B cell (primary cell): ENCODE data around the gene ZBTB4. TPM values are rescaled to one million over a fixed set of nuclear protein-coding genes. Genes with fewer than 3 reads are reported as not detected.

Source experiments
- ATAC-seq: fragments of 200-7000 bp; cut with Tn5 transposase; one replicate; pipeline ENCODE4 v1.10.0; 2021; ENCODE audit warnings: low read depth, mild to moderate bottlenecking, moderate number of reproducible peaks, moderate library complexity
- CTCF ChIA-PET: fragments of 350-600 bp; sonication (Branson Sonifier 250); formaldehyde crosslinking; loops from one replicate; lab custom pipeline; 2021; ENCODE audit warnings: antibody characterized with exemption, inconsistent platforms; lab: Charles Lee
- POLR2A ChIA-PET: fragments of 350-600 bp; sonication (Branson Sonifier 250); formaldehyde crosslinking; loops from one replicate; lab custom pipeline; 2021; ENCODE audit warnings: antibody characterized with exemption; lab: Charles Lee
- DNase-seq: peaks from one replicate; pipeline ENCODE4 v3.0.0; 2013
- H2AFZ ChIP-seq: 2 replicates; pipeline ENCODE4 v1.6.1; 2012; ENCODE audit warnings: mild to moderate bottlenecking, low read depth, low read length; ENCODE audit not compliant: insufficient read depth, poor library complexity, severe bottlenecking
- H3K27ac ChIP-seq, 2 donors: 1 replicate in 1 of 2; 2 replicates in 1 of 2; pipeline ENCODE4 v1.5.1; 2012 to 2013; ENCODE audit warnings: low read length in 2 of 2, mild to moderate bottlenecking in 2 of 2, moderate library complexity in 1 of 2
- H3K27me3 ChIP-seq, 4 experiments: fragments of 200-600 bp in 1 of 4; sonication (generic) in 1 of 4; replicated peaks in 1 of 4; 1 replicate in 2 of 4; 2 replicates in 2 of 4; pipeline versions ENCODE4 v1.6.1 to v1.7.0; 2013 to 2016; ENCODE audit warnings: low read length in 3 of 4, mild to moderate bottlenecking in 2 of 4, mixed read lengths in 1 of 4, moderate library complexity in 1 of 4; ENCODE audit not compliant: insufficient read depth in 4 of 4, control insufficient read depth in 3 of 4; ENCODE audit errors: control extremely low read depth in 1 of 4
- H3K36me3 ChIP-seq, 2 experiments: replicated peaks in 1 of 2; 1 replicate in 1 of 2; 2 replicates in 1 of 2; pipeline versions ENCODE4 v1.6.1 to v1.7.1; 2013; ENCODE audit warnings: low read length in 1 of 2; ENCODE audit not compliant: insufficient read depth in 2 of 2, control insufficient read depth in 1 of 2; ENCODE audit errors: control extremely low read depth in 1 of 2, extremely low read depth in 1 of 2
- H3K4me1 ChIP-seq, 2 donors: fragments of 200-600 bp in 1 of 2; sonication (generic) in 1 of 2; 1 replicate in 1 of 2; 2 replicates in 1 of 2; pipeline versions ENCODE4 v1.5.1 to v1.6.1; 2013 to 2017; ENCODE audit warnings: low read length in 2 of 2; ENCODE audit not compliant: control insufficient read depth in 2 of 2, insufficient read depth in 2 of 2
- H3K4me2 ChIP-seq: replicated peaks from 2 replicates; pipeline ENCODE3; 2012; ENCODE audit warnings: mild to moderate bottlenecking, low read depth, low read length; ENCODE audit not compliant: poor library complexity, severe bottlenecking
- H3K4me3 ChIP-seq, 5 experiments: fragments of 200-600 bp in 1 of 5; sonication (generic) in 1 of 5; 1 replicate in 3 of 5; 2 replicates in 2 of 5; pipeline versions ENCODE4 v1.5.1 to v1.7.0; 2011 to 2016; ENCODE audit warnings: low read length in 4 of 5, mild to moderate bottlenecking in 4 of 5, low read depth in 2 of 5, control low read depth in 1 of 5, moderate library complexity in 1 of 5; ENCODE audit not compliant: insufficient read depth in 1 of 5; ENCODE audit errors: control extremely low read depth in 1 of 5, extremely low read depth in 1 of 5
- H3K79me2 ChIP-seq: fragments of 200-600 bp; sonication (generic); one replicate; pipeline ENCODE4 v1.6.0; 2016; ENCODE audit warnings: low read length; ENCODE audit not compliant: control insufficient read depth, insufficient read depth
- H3K9ac ChIP-seq: fragments of 200-600 bp; sonication (generic); 2 replicates; pipeline ENCODE4 v1.6.1; 2017; ENCODE audit warnings: mild to moderate bottlenecking, low read length, moderate library complexity
- H3K9me3 ChIP-seq, 3 donors: one replicate each; pipeline versions ENCODE4 v1.6.1 to v1.7.1; 2013; ENCODE audit warnings: low read length in 2 of 3; ENCODE audit not compliant: control insufficient read depth in 2 of 3, insufficient read depth in 1 of 3; ENCODE audit errors: control extremely low read depth in 1 of 3
- H4K20me1 ChIP-seq: 2 replicates; pipeline ENCODE4 v1.6.0; 2012; ENCODE audit warnings: mild to moderate bottlenecking, low read length; ENCODE audit not compliant: insufficient read depth, control insufficient read depth, poor library complexity, severe bottlenecking
- H3K27ac Mint-ChIP-seq: one replicate; pipeline ENCODE4 v1.8.0; 2021; ENCODE audit warnings: mixed read lengths
- H3K27me3 Mint-ChIP-seq: one replicate; pipeline ENCODE4 v1.8.0; 2021; ENCODE audit warnings: mixed read lengths
- H3K4me1 Mint-ChIP-seq: one replicate; pipeline ENCODE4 v1.8.0; 2021; ENCODE audit warnings: mixed read lengths
- H3K4me3 Mint-ChIP-seq: one replicate; pipeline ENCODE4 v1.8.0; 2021; ENCODE audit warnings: mixed read lengths
- H3K9me3 Mint-ChIP-seq: one replicate; pipeline ENCODE4 v1.8.0; 2022; ENCODE audit warnings: mixed read lengths; ENCODE audit not compliant: insufficient read depth
- EZH2 ChIP-seq: IDR thresholded peaks from 2 replicates; pipeline ENCODE4 v1.6.1; 2012; ENCODE audit warnings: borderline replicate concordance, low read depth, mild to moderate bottlenecking, moderate library complexity, low read length; ENCODE audit not compliant: insufficient read depth, poor library complexity, severe bottlenecking
- WGBS: methylation state at CpG from one replicate; pipeline ENCODE4 v1.1.5; 2013; ENCODE audit warnings: missing lambda C conversion rate; ENCODE audit not compliant: insufficient coverage; 5-methylcytosine and 5-hydroxymethylcytosine counted together
- intact Hi-C: fragments of 100-400 bp; cut with micrococcal nuclease; formaldehyde crosslinking; loops from one replicate; pipeline ENCODE4 v1.10.0; 2022
- polyA plus RNA-seq: library from polyadenylated mRNA; depleted of rRNA; stranded (reverse); fragments of >200 nt; gene quantifications from 2 replicates; pipeline ENCODE4 v1.2.3, GENCODE V29; 2012
- total RNA-seq, 2 donors: library from RNA; stranded (reverse); fragments of 120-200 nt in 1 of 2; gene quantifications; 1 replicate in 1 of 2; 2 replicates in 1 of 2; pipeline versions ENCODE4 v1.2.3 to v1.2.4, GENCODE V29; 2013 to 2022
- TF ChIP-seq, protein P1 (sequence below): fragments of 200-600 bp; IDR thresholded peaks from one replicate; pipeline ENCODE4 v1.8.0; 2022; ENCODE audit warnings: antibody characterized with exemption, mild to moderate bottlenecking

Gene ZBTB4
- total and polyA plus RNA-seq, 2 donors (not counting 1 experiment from before 2014, with no cell fraction given), result 19.2 to 62.4 TPM

DNA sequence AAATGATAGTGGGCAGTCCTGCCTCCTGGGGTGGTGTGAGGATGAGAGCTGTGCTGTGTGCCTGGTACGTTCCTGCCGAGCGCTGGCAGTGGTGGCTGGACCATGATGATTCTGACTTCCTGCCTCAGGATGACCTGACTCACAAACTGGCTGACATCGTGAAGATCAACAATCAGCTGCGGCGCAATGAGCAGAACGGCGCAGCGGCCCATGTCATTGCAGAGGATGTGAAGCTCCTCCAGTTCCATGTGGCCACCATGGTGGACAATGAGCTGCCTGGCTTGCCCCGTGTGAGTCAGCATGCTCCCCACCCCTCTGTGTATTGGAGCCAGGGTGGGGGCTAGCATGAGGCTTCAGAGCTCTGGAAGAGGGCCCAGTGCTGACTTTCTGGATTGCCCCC, 17.8 kb upstream of the ZBTB4 start:
- no peak overlapping the region for H3K4me3 Mint-ChIP-seq
- peaks cover 67% of the 10 kb centered on the region for H4K20me1 ChIP-seq
- TF ChIP-seq, protein P1, sequence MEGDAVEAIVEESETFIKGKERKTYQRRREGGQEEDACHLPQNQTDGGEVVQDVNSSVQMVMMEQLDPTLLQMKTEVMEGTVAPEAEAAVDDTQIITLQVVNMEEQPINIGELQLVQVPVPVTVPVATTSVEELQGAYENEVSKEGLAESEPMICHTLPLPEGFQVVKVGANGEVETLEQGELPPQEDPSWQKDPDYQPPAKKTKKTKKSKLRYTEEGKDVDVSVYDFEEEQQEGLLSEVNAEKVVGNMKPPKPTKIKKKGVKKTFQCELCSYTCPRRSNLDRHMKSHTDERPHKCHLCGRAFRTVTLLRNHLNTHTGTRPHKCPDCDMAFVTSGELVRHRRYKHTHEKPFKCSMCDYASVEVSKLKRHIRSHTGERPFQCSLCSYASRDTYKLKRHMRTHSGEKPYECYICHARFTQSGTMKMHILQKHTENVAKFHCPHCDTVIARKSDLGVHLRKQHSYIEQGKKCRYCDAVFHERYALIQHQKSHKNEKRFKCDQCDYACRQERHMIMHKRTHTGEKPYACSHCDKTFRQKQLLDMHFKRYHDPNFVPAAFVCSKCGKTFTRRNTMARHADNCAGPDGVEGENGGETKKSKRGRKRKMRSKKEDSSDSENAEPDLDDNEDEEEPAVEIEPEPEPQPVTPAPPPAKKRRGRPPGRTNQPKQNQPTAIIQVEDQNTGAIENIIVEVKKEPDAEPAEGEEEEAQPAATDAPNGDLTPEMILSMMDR, result no peak
- TF ChIP-seq EZH2, result no peak
- H3K27ac ChIP-seq, result no peak overlapping the region
- H3K4me3 ChIP-seq, result no peak overlapping the region
- peaks cover 7 to 69% of the 10 kb centered on the region in 2 experiments for H3K36me3 ChIP-seq
- peaks cover 18% of the 10 kb centered on the region for H3K4me1 Mint-ChIP-seq
- ATAC-seq (no peak), DNase-seq (peak; percentile 19)
- over 99% methylated on average over 10 of the region's 10 CpGs for WGBS
- H3K9me3 Mint-ChIP-seq, result no peaks in the 10 kb centered on the region
- H3K4me2 ChIP-seq, result no peak overlapping the region
- intact Hi-C loops, result no loop called here
- H3K27ac Mint-ChIP-seq, result no peak overlapping the region
- no peaks in the 10 kb centered on the region for H3K27me3 Mint-ChIP-seq
- no peak overlapping the region for H3K9ac ChIP-seq
- no peaks in the 10 kb centered on the region for H3K27me3 ChIP-seq
- peaks cover 45% of the 10 kb centered on the region for H3K79me2 ChIP-seq
- POLR2A ChIA-PET, result no interaction called here
- no peaks in the 10 kb centered on the region for H3K9me3 ChIP-seq
- no peak overlapping the region for H2AFZ ChIP-seq
- CTCF ChIA-PET, result interaction anchor here (1.0 to 4.5 kb wide), 3 partner anchors 10 to 60 kb away, joined by 4 to 21 read pairs (median 5); no protein-coding TSS in a partner anchor
- H3K4me1 ChIP-seq, result no peaks in the 10 kb centered on the region

DNA sequence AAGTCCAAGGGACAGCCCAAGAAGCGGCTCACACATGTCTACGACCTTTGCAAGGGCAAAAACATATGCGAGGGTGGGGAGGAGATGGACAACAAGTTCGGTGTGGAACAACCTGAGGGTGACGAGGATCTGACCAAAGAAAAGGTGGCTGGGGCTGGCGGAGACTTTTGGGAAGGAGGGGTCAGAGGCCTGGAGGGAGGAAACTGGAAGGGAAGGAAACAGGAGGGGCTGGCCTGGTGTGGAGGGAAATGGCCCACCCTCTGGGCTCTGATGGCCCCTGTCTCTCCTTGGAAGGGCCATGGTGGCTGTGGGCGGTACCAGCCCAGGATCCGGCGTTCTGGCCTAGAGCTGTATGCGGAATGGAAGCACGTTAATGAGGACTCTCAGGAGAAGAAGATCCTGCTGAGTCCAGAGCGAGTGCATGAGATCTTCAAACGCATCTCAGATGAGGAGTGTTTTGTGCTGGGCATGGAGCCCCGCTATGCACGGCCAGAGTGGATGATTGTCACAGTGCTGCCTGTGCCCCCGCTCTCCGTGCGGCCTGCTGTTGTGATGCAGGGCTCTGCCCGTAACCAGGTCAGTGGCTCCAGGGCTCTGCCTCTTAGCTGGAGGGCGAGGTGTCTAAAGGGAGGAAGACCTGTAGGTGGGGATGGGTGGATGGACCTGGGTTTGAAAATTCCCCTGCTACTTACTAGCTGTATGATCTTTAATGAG, 17.2 kb upstream of the ZBTB4 start:
- Histone ChIP-seq H3K36me3 (peaks cover 7 to 68% of the 10 kb centered on the region in 2 experiments), H3K4me3 (no peak overlapping the region), H3K4me1 (no peaks in the 10 kb centered on the region), H3K9me3 (no peaks in the 10 kb centered on the region), H3K9ac (no peak overlapping the region), H3K27ac (no peak overlapping the region), H4K20me1 (peaks cover 73% of the 10 kb centered on the region), H3K4me2 (no peak overlapping the region), H2AFZ (no peak overlapping the region), H3K79me2 (peaks cover 51% of the 10 kb centered on the region), H3K27me3 (no peaks in the 10 kb centered on the region)
- ChIA-PET POLR2A (interaction anchor here (1.0 kb wide), 1 partner anchor 75 kb away, joined by 3 read pairs; no protein-coding TSS in a partner anchor), CTCF (interaction anchor here (1.0 to 4.5 kb wide), 4 partner anchors 11 to 64 kb away, joined by 4 to 21 read pairs (median 5); no protein-coding TSS in a partner anchor)
- 97% methylated on average over 19 of the region's 20 CpGs for WGBS
- H3K27me3 Mint-ChIP-seq, result no peaks in the 10 kb centered on the region
- H3K4me3 Mint-ChIP-seq, result no peak overlapping the region
- DNase-seq, result peak; percentile 22
- TF ChIP-seq, protein P1, result no peak
- TF ChIP-seq EZH2, result no peak
- H3K9me3 Mint-ChIP-seq, result no peaks in the 10 kb centered on the region
- peak overlapping the region; percentile 15 for H3K27ac Mint-ChIP-seq
- intact Hi-C loops, result no loop called here
- peaks cover 22% of the 10 kb centered on the region for H3K4me1 Mint-ChIP-seq
- ATAC-seq, result no peak
